Hepatocyte (in vitro differentiated cells): Measurements from ENCODE around the gene PAFAH1B1. TPM values are rescaled to one million over a fixed set of nuclear protein-coding genes. Genes with fewer than 3 reads are reported as not detected.

Source experiments
- DNase-seq: peaks from one replicate; pipeline ENCODE4 v3.0.0-alpha.2; 2016; ENCODE audit warnings: low spot score
- H2AFZ ChIP-seq: fragments of 200-600 bp; sonication (generic); 2 replicates; pipeline ENCODE4 v1.6.0; 2016; ENCODE audit warnings: antibody characterized with exemption, mild to moderate bottlenecking
- H3K27ac ChIP-seq: fragments of 200-600 bp; sonication (generic); 2 replicates; pipeline ENCODE4 v1.5.1; 2016; ENCODE audit warnings: mild to moderate bottlenecking
- H3K27me3 ChIP-seq: fragments of 200-600 bp; sonication (generic); 2 replicates; pipeline ENCODE4 v1.6.1; 2016
- H3K36me3 ChIP-seq: fragments of 200-600 bp; sonication (generic); replicated peaks from 2 replicates; pipeline ENCODE4 v1.5.1; 2016; ENCODE audit warnings: low read depth; ENCODE audit not compliant: insufficient read depth
- H3K4me1 ChIP-seq: fragments of 200-600 bp; sonication (generic); 2 replicates; pipeline ENCODE4 v1.5.1; 2016; ENCODE audit warnings: mild to moderate bottlenecking, moderate library complexity; ENCODE audit not compliant: insufficient read depth
- H3K4me2 ChIP-seq: fragments of 200-600 bp; sonication (generic); 2 replicates; pipeline ENCODE4 v1.6.0; 2016
- H3K4me3 ChIP-seq: fragments of 200-600 bp; sonication (generic); 2 replicates; pipeline ENCODE4 v1.5.1; 2016; ENCODE audit warnings: mild to moderate bottlenecking
- H3K79me2 ChIP-seq: fragments of 200-600 bp; sonication (generic); 2 replicates; pipeline ENCODE4 v1.6.0; 2017; ENCODE audit warnings: mild to moderate bottlenecking
- H3K9me2 ChIP-seq: fragments of 200-600 bp; sonication (generic); replicated peaks from 2 replicates; pipeline ENCODE4 v1.6.0; 2017; ENCODE audit warnings: mild to moderate bottlenecking; ENCODE audit not compliant: insufficient read depth
- H3K9me3 ChIP-seq: fragments of 200-600 bp; sonication (generic); 2 replicates; pipeline ENCODE4 v1.5.1; 2016; ENCODE audit warnings: low read depth, mild to moderate bottlenecking
- H4K20me1 ChIP-seq: fragments of 200-600 bp; sonication (generic); 2 replicates; pipeline ENCODE4 v1.6.0; 2016; ENCODE audit warnings: mild to moderate bottlenecking; ENCODE audit not compliant: insufficient read depth, poor library complexity, severe bottlenecking
- EZH2 ChIP-seq: fragments of 200-600 bp; sonication (generic); IDR thresholded peaks from 2 replicates; pipeline ENCODE4 v1.6.1; 2016; ENCODE audit warnings: antibody characterized with exemption, mild to moderate bottlenecking, borderline replicate concordance
- EZH2phosphoT487 ChIP-seq: fragments of 200-600 bp; sonication (generic); IDR thresholded peaks from one replicate; pipeline ENCODE4 v1.6.1; 2018; ENCODE audit warnings: antibody characterized with exemption, mild to moderate bottlenecking, low read depth, moderate library complexity; ENCODE audit not compliant: unreplicated experiment, severe bottlenecking
- WGBS: methylation state at CpG from one replicate; pipeline ENCODE4 v1.1.6; 2016; ENCODE audit warnings: low lambda C conversion rate; ENCODE audit errors: missing lambda C conversion rate; 5-methylcytosine and 5-hydroxymethylcytosine counted together
- polyA plus RNA-seq: library from polyadenylated mRNA; unstranded; fragments of >200 nt; fragmentation: Nextera tagmentation; extraction: Ambion mirVana; gene quantifications from 2 replicates; pipeline ENCODE4 v1.2.1, GENCODE V29; 2016
- total RNA-seq: library from RNA; depleted of rRNA; stranded (reverse); fragments of >200 nt; gene quantifications from 2 replicates; pipeline ENCODE4 v1.2.3, GENCODE V29; 2014
- TF ChIP-seq, protein P1 (sequence below): fragments of 200-600 bp; sonication (generic); IDR thresholded peaks from 2 replicates; pipeline ENCODE4 v1.5.1; 2016; ENCODE audit warnings: antibody characterized with exemption, mild to moderate bottlenecking; ENCODE audit not compliant: poor library complexity

The PAFAH1B1 gene
- total and polyA plus RNA-seq, 2 experiments from 2014 or later = 37.5 to 91.8 TPM

DNA sequence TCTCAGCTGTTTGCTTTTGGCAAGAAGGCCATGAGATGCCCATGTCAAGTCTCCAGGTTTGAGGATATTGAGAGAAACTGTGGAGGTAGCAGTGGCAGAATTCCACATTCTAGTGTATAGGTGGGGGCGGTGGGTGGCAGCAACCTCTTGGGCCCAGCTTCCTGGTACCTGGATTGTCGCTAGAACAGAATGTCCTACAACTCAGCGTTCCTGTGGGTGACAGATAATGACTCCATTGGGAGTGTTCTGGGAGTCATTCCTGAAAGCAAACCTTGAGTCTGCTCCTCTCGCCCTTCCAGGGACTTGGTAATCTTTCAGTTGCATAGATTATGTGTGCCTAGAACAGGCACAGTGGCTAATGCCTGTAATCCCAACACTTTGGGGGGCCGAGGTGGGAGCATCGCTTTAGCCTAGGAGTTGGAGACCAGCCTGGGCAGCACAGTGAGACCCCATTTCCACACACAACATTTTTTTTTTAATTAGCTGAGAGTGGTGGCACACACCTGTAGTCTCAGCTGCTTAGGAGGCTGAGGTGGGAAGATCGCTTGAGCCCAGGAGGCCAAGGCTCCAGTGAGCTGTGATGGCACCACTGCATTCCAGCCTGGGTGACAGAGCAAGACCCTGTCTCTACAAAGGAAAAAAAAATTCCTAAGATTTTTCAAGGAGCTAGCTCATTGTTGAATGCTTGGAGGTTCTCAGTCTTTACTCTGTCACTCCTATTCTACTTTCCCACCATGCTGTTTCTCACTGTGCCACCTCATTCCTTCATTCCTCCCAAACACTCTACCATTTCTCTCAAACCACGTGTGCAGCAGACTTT is 43.9 kb upstream of the PAFAH1B1 start:
- no peaks in the 10 kb centered on the region for H3K79me2 ChIP-seq
- TF ChIP-seq, protein P1, sequence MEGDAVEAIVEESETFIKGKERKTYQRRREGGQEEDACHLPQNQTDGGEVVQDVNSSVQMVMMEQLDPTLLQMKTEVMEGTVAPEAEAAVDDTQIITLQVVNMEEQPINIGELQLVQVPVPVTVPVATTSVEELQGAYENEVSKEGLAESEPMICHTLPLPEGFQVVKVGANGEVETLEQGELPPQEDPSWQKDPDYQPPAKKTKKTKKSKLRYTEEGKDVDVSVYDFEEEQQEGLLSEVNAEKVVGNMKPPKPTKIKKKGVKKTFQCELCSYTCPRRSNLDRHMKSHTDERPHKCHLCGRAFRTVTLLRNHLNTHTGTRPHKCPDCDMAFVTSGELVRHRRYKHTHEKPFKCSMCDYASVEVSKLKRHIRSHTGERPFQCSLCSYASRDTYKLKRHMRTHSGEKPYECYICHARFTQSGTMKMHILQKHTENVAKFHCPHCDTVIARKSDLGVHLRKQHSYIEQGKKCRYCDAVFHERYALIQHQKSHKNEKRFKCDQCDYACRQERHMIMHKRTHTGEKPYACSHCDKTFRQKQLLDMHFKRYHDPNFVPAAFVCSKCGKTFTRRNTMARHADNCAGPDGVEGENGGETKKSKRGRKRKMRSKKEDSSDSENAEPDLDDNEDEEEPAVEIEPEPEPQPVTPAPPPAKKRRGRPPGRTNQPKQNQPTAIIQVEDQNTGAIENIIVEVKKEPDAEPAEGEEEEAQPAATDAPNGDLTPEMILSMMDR = no peak
- TF ChIP-seq EZH2phosphoT487 (no peak), EZH2 (no peak)
- WGBS = 88% methylated on average over 8 of the region's 8 CpGs
- no peaks in the 10 kb centered on the region for H3K27me3 ChIP-seq
- H4K20me1 ChIP-seq = no peaks in the 10 kb centered on the region
- no peak for DNase-seq
- H3K4me2 ChIP-seq = no peak overlapping the region
- no peaks in the 10 kb centered on the region for H3K36me3 ChIP-seq
- H3K4me3 ChIP-seq = no peak overlapping the region
- no peak overlapping the region for H3K27ac ChIP-seq
- no peaks in the 10 kb centered on the region for H3K4me1 ChIP-seq
- H3K9me2 ChIP-seq = no peaks in the 10 kb centered on the region
- H3K9me3 ChIP-seq = no peaks in the 10 kb centered on the region
- H2AFZ ChIP-seq = no peak overlapping the region

DNA sequence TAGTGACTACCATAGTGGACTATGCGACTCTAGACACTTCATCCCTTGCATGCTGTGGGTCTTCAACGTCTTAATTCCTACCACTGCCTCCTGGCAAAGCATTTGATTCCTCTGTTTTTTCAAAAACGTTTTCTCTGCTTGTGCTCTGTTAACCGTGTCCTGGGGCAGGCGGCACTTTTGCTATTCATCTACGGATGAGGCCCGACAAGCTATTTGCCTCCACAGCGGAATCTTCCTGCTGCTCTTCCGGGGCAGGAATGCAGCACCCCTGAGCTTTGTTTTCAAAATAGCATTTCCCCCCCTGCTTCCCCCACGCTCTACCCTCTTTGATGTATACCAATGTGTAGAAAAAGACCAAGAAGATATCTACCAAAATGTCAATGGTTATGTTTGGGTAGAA is 42.0 kb upstream of the PAFAH1B1 start:
- H3K36me3 ChIP-seq = no peaks in the 10 kb centered on the region
- no peak for TF ChIP-seq EZH2phosphoT487
- TF ChIP-seq EZH2 = no peak
- TF ChIP-seq, protein P1 = no peak
- H3K4me3 ChIP-seq = no peak overlapping the region
- no peaks in the 10 kb centered on the region for H3K9me3 ChIP-seq
- no peaks in the 10 kb centered on the region for H3K9me2 ChIP-seq
- H2AFZ ChIP-seq = no peak overlapping the region
- no peak overlapping the region for H3K4me2 ChIP-seq
- 37% methylated on average over 10 of the region's 10 CpGs for WGBS
- H4K20me1 ChIP-seq = no peaks in the 10 kb centered on the region
- no peaks in the 10 kb centered on the region for H3K4me1 ChIP-seq
- H3K27ac ChIP-seq = no peak overlapping the region
- H3K79me2 ChIP-seq = no peaks in the 10 kb centered on the region
- H3K27me3 ChIP-seq = no peaks in the 10 kb centered on the region
- DNase-seq = no peak

DNA sequence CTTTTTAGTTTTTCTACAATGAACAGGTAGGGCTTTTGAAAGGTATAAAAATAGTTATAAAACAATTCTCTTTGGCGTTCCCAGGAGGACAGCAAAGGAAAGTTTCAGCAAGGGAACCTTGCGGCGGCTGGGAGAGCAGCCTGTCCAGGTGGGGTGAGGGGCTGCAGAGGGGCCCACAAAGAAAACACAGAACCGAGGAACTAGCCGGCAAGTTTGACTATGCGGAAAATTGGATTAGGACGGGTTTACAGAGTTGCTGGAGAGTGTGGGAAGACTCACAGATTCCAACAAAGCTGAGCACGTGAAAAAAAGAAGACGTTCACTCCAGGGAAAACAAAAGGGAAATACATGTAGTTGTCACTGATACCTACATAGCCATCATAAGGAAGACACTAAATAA is 41.5 kb upstream of the PAFAH1B1 start:
- Histone ChIP-seq H2AFZ (no peak overlapping the region), H3K27ac (no peak overlapping the region), H3K9me2 (no peaks in the 10 kb centered on the region), H3K79me2 (no peaks in the 10 kb centered on the region), H3K4me2 (no peak overlapping the region), H3K36me3 (no peaks in the 10 kb centered on the region), H3K27me3 (no peaks in the 10 kb centered on the region), H3K4me1 (no peaks in the 10 kb centered on the region), H3K4me3 (no peak overlapping the region), H4K20me1 (no peaks in the 10 kb centered on the region), H3K9me3 (no peaks in the 10 kb centered on the region)
- no peak for DNase-seq
- 50% methylated on average over 9 of the region's 9 CpGs for WGBS
- TF ChIP-seq, protein P1 = no peak
- TF ChIP-seq EZH2 (no peak), EZH2phosphoT487 (no peak)
